Midbrain (tissue), 1 donor: ENCODE data around the gene CCDC69.

Experiments used
- DNase-seq: peaks from one replicate; lab custom pipeline; 2025; lab: John Stamatoyannopoulos, UW

CCDC69 gene

DNA sequence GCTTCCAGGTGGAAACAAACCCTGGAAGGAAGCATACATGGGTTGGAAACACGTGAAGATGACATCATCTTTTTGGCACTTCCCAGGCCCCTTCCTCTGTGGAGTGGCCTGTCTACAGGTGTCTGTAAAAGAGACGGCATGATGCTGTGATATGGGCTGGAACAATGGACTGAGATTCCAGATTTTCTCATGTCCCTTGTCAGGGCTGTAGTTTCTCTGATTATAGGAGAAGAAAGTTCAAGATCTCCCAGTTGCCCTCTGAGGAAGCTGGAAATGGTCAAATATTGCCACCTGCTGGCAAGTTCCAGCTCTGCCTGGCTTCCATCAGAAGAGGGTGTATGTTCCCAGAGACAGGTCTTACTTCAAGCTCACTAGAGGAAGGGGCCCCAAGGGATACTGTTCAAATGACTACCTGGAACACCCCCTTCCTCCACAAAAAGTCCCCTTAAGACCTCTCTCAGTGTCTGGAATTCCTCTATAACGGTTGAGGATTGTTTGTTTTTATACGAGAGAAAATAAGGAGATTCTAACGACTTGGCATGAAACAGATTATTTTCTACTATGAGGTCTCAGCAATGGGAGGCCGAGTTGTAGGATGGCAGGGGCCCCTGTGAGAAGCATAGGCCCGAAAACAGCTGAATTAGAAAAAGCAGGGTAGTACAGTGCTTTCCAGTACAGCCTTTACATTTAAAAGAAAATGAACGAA is 59.1 kb downstream of the CCDC69 start:
- DNase-seq = peak; percentile 84

DNA sequence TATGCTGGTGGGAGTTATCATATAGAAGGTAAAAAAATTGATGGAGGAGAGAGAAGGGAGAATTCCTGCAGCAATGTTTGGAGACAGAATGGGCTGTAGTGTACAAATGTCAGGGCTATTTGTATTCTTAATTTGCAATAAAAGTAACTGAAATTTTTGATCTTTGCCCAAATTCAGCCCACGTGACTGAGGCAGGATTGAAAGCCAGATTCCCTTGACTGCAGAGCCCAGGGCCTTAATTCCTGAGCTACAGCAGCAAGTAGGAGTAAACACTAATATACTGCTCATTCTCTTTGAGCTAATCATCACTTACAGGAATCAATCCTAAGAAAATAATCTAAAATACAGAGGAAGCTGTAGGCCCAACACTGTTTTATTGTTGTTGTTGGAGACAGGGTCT is 61.1 kb downstream of the CCDC69 start:
- DNase-seq = no peak

DNA sequence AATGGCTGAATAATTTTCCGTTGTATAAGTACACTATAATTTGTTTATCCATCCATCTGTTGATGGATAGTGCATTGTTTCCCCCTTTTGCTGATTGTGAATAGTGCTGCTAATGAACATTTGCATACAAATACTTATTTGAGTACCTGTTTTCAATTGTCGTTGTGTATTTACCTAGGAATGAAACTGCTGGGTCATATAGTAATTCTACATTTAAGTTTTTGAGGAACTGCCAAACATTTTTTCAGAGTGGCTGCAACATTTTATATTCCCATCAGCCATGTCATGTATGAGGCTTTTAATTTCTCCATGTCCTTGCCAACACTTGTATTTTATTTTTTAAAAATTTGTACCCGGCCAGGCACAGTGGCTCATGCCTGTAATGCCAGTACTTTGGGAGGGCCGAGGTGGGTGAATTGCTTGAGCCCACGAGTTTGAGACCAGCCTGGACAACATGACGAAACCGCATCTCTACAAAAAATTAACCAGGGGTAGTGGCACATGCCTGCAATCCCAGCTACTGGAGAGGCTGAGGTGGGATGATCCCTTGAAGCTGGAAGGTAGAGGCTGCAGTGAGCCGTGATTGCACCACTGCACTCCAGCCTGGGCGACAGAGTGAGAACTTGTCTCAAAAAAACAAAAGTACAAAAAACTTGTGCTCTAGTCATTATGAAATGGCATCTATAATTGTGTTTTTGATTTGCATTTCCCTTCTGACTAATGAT is 64.1 kb downstream of the CCDC69 start:
- no peak for DNase-seq

GRCh38 chr5:151158287-151158661 is 65.6 kb downstream of the CCDC69 start:
- DNase-seq = no peak

DNA sequence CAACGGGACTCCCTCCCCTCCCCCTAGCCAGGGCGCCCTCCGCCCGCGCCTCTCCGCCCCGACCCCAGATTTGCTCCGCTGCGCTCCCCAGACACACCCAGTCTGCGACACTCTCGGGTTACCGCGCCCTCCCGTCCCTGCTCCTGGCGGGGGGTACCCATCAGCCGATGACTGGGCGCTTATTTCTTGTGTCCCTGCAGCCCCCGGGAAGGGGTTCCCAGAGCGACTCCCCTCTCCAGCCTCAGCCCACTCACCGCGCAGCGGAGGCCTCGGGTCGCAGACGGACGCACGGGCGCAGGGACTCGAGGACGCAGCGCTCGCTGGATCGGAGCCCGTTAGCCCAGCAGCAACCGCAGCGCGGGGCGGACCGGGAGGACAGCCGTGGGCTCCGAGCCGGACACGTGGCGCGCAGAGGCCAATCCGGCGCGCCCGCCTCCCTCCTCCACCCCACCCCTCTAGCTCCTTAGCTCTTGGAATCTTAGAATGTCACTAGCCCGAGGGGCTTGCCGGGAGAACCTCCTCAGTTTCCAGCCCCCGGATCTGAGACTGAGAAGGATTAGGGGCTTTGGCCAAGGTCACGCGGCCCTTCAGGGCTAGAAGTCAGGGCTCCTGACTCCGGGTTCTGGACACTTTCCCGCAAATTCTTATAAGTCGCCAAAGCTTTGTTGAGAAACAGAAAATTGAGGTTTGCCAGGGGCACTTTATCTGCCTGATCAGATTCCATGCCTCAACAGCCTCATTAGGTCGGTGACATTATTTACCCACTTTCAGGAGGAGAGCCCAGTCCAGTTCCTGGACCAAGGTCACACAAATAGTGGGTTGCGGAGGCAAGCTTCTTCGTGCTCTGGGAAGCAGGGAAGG is 66.2 kb downstream of the CCDC69 start, which contains the start of gene ANXA6:
Gene ANXA6 (minus strand): TSS at position 354 of the 861 bp plus-strand sequence. CDS start 9,878 bp downstream, outside the sequence.
- DNase-seq = peak; percentile 88

GRCh38 chr5:151156507-151157420 is 67.1 kb downstream of the CCDC69 start:
- DNase-seq = no peak

DNA sequence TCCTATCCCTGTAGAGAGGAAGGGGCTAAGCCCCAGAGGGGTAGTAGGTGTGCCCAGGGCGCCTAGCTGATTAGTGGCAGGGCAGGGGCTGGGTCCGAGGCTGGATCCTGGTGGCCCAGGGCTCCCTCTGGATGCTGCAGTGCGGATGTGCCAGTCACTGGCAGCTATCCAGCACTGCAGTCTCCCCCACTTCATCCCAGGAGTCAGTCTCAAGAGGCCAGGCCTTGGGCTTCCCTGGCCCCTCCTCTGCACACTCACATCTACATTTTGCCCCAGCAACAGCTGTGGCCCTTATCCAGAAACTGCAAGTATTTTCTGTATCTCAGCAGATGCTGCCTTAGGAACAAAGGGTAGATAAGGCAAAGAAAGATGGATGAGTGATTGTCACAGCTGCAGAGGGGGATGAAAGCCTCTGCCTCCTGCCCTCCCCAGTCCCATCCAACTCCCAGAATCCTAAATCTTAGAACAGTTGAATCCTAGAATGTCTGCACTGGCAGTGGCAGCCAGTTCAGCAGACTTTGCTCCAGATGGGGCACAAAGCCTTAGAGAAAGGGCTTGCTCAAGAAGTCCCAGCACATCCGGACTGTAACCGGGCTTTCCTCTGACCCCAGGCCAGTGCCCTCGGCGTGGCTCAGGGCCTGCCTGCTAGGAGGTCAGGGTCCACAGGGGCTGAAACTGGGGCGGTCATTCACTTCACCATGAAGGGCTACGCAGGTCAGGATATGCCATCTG is 68.0 kb downstream of the CCDC69 start:
- DNase-seq = no peak

GRCh38 chr5:151154931-151155774 is 68.7 kb downstream of the CCDC69 start:
- no peak for DNase-seq

DNA sequence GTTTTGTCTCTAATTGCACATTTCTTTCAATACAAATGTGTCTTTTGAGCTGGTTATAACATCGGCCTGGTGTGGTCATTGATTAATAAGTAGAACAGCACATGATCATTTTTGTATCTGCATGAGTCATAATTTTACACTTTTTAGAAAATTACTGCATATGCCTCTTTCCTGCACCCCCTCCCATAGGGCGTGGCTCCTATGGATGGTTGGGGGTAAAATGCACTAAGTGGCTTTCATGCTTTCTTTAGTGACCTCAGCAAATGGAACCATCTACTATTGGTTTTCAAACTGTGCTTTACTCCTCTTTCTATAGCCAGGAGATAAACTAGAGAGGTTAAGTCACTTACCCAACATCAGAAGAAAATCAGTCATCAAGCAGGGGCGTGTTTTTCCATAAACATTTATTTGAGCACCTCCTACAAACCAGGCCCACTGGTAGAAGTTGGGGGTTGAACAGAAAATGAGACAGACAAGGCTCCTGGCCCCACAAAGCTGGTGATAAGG is 70.1 kb downstream of the CCDC69 start:
- DNase-seq = no peak

GRCh38 chr5:151153300-151153699 is 70.6 kb downstream of the CCDC69 start:
- no peak for DNase-seq

GRCh38 chr5:151151793-151152192 is 72.1 kb downstream of the CCDC69 start:
- peak; percentile 14 for DNase-seq

GRCh38 chr5:151151263-151151660 is 72.6 kb downstream of the CCDC69 start:
- no peak for DNase-seq

GRCh38 chr5:151150471-151151262 is 73.2 kb downstream of the CCDC69 start:
- no peak for DNase-seq

- DNase-seq = no peak
These were observed 75.3 kb downstream of the CCDC69 start for GRCh38 chr5:151148583-151148982.

GRCh38 chr5:151147033-151147432 is 76.9 kb downstream of the CCDC69 start:
- DNase-seq = no peak

GRCh38 chr5:151146061-151146460 is 77.8 kb downstream of the CCDC69 start:
- no peak for DNase-seq

GRCh38 chr5:151144922-151145321 is 79.0 kb downstream of the CCDC69 start:
- no peak for DNase-seq

DNA sequence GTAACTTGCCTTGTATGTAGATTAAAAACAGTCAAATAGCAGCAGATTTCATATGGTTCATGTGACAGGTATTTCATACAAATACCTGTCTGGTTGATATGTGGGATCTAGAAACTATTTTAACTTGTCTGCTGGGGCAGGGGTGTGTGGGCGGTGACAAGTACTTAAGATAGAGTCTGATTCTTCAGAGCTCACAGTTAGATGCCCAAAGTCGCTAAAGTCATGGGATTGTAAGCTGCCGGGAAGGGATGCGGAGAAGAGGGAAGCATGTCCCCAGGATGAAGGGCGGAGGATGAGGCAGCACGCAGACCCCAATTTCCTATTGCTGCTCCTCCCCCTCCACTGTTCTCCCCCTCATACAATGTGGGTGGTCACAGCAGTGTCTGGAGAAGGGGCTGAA is 79.6 kb downstream of the CCDC69 start:
- DNase-seq = no peak

DNA sequence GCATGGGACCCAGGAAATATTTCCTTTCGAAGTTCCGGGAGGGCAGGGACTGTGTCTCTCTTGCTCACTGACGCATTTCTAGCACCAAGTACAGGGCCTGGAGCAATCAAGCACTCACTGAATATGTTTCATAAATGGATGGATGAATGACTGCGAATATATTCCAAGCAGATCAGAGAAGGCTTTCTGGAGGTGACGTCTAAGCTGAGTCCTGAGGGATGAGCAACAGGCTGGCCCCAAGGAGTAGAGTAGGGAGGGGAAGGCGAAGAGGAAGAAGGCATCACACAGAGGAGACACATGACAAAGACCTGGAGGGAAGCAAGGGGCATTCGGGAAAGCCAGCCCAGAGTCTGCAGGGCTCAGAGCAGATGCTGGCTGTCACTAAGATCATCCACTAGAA is 80.2 kb downstream of the CCDC69 start:
- DNase-seq = no peak
